ENCODE data around the gene STEAP3. TPM values are rescaled to one million over a fixed set of nuclear protein-coding genes. Genes with fewer than 3 reads are reported as not detected.

Gene STEAP3
- total RNA-seq, 4 donors from 2014 or later, result 10.1 to 21.7 (median 10.6) TPM

DNA sequence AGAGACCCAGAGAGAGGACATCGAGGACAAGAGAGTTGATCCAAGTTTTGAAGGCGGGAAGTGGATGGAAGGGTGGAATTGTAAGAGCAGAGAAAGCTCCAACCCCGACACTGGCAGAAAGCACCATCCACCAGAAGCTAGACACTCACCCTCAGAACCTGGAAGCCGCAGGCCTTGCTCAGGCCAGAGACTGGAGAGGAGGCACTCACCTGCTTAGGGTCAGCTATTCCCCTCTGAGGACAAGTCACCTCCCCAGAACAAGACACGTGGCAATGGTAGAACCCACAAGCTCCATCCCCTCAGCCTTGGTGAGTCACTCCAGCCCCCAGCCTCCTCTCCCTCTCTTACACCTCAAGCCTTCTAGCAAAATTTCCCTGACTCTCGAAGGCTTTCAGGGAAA is 64.9 kb downstream of the STEAP3 start:
- Histone ChIP-seq H3K4me3 (no peak overlapping the region), H3K4me1 (peaks cover 14 to 25% of the 10 kb centered on the region in 2 donors), H3K9me3 (no peaks in the 10 kb centered on the region), H3K27ac (peak overlapping the region; percentile 43 to 77 (median 62)), H3K36me3 (no peaks in the 10 kb centered on the region), H3K27me3 (no peaks in the 10 kb centered on the region)
- DNase-seq, result no peak
- in situ Hi-C loops (cut with MboI; ENCODE audit: low sequenced_read_pairs in 4 of 4), result no loop called here
- TF ChIP-seq POLR2A (IDR thresholded peaks at IDR 0.05), result no peak
- TF ChIP-seq, protein P1, sequence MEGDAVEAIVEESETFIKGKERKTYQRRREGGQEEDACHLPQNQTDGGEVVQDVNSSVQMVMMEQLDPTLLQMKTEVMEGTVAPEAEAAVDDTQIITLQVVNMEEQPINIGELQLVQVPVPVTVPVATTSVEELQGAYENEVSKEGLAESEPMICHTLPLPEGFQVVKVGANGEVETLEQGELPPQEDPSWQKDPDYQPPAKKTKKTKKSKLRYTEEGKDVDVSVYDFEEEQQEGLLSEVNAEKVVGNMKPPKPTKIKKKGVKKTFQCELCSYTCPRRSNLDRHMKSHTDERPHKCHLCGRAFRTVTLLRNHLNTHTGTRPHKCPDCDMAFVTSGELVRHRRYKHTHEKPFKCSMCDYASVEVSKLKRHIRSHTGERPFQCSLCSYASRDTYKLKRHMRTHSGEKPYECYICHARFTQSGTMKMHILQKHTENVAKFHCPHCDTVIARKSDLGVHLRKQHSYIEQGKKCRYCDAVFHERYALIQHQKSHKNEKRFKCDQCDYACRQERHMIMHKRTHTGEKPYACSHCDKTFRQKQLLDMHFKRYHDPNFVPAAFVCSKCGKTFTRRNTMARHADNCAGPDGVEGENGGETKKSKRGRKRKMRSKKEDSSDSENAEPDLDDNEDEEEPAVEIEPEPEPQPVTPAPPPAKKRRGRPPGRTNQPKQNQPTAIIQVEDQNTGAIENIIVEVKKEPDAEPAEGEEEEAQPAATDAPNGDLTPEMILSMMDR (IDR thresholded peaks at IDR 0.05 in 4 of 5, conservative IDR thresholded peaks at IDR 0.05 in 1 of 5), result no peak
- intact Hi-C loops (cut with DNase I; ENCODE audit: low total_unique reads), result no loop called here
- ATAC-seq, result no peak

DNA sequence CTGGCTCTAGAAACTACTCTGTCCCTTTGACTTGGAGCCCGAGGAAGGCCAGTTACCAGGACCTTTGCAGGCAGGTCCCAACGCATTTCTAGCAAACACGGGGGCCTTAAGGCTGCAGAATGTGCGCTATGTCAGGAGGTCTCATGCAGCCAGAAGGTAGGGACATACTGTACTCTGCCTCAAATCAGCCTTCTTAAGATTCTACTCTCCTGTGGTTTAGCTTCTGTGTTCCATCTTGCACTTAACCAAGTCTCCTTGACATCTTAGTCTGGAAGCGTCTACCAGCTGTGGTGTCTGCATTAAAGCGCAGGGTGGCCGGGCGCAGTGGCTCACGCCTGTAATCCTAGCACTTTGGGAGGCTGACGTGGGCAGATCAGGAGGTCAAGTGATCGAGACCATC is 65.5 kb downstream of the STEAP3 start:
- in situ Hi-C loops (cut with MboI; ENCODE audit: low sequenced_read_pairs in 4 of 4), result no loop called here
- Histone ChIP-seq H3K27ac (peak overlapping the region; percentile 43 to 77 (median 62)), H3K4me1 (peaks cover 13 to 26% of the 10 kb centered on the region in 2 donors), H3K27me3 (no peaks in the 10 kb centered on the region), H3K9me3 (no peaks in the 10 kb centered on the region), H3K36me3 (no peaks in the 10 kb centered on the region), H3K4me3 (no peak overlapping the region)
- intact Hi-C loops (cut with DNase I; ENCODE audit: low total_unique reads), result no loop called here
- peak; percentile 49 to 68 for ATAC-seq
- peak; percentile 48 to 63 for DNase-seq
- TF ChIP-seq POLR2A (IDR thresholded peaks at IDR 0.05), result no peak
- TF ChIP-seq, protein P1 (IDR thresholded peaks at IDR 0.05 in 4 of 5, conservative IDR thresholded peaks at IDR 0.05 in 1 of 5), result no peak

DNA sequence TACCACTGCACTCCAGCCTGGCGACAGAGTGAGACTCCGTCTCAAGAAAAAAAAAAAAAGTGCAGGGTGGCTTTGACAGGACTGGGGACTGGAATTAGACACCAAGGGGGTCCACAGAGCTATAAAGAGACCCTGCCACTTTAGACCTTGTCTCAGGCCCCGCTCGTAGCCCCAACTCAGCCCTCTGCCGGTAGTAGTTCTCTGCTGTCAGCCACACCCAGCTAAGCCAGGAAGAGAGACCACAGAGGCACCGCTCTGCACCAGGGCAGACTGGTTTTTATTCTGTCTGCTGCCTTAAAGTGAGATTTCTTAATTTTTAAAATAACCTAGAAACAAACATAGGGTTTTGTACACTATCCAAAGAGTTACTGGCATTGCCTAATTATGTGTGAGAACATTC is 66.0 kb downstream of the STEAP3 start:
- no peaks in the 10 kb centered on the region for H3K27me3 ChIP-seq
- no peaks in the 10 kb centered on the region for H3K9me3 ChIP-seq
- DNase-seq, result no peak
- H3K4me1 ChIP-seq, result peaks cover 12 to 26% of the 10 kb centered on the region in 2 donors
- peak overlapping the region; percentile 11 to 77 (median 62) for H3K27ac ChIP-seq
- in situ Hi-C loops (cut with MboI; ENCODE audit: low sequenced_read_pairs in 4 of 4), result loop anchor here in 1 of 4 donors (10.0 kb wide), 1 partner anchor 405 kb away; no protein-coding TSS in a partner anchor
- H3K36me3 ChIP-seq, result no peaks in the 10 kb centered on the region
- TF ChIP-seq, protein P1 (IDR thresholded peaks at IDR 0.05 in 4 of 5, conservative IDR thresholded peaks at IDR 0.05 in 1 of 5), result no peak
- no peak for TF ChIP-seq POLR2A (IDR thresholded peaks at IDR 0.05)
- intact Hi-C loops (cut with DNase I; ENCODE audit: low total_unique reads), result loop anchor here (2.0 to 10.0 kb wide), 4 partner anchors 71 to 407 kb away; no protein-coding TSS in a partner anchor
- H3K4me3 ChIP-seq, result no peak overlapping the region
- ATAC-seq, result no peak

DNA sequence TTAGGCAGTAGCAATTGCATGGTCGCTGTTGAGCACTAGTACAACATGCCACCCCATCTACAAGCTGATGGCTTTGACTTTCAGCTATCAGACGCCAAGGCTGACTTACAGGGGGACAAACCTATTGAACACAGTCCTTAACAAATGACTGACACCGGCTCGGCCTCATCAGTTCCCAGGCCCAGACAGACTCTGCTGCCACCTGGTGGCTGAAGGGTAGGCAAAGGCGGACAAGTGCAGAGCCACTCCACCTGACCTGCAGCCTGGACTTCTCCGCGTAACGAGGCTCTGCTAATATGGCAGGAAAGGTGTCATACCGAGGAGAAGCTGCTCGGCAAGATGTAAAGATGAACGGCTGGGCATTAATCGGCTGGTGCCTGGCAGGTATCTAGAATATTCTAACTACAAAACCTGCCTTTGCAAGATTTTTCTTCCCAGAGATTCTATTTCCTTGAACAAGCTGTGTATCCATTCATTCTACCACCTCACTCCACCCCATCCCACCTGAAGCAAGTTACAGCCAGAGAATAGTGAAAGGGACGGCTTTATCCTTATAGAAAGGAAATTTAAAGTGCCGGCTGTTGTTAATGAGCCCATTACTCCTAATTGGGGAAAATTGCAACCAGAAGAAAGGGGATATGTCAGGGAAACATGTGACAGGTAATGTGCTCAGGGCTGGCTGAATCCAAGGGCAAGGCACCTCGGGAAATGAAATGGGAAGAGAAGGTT is 67.4 kb downstream of the STEAP3 start:
- Histone ChIP-seq H3K4me1 (peaks cover 12 to 25% of the 10 kb centered on the region in 2 donors), H3K4me3 (no peak overlapping the region), H3K27me3 (no peaks in the 10 kb centered on the region), H3K9me3 (no peaks in the 10 kb centered on the region), H3K36me3 (no peaks in the 10 kb centered on the region), H3K27ac (no peak overlapping the region)
- peak; percentile 52 to 67 for DNase-seq
- peak; percentile 29 to 40 for ATAC-seq
- no peak for TF ChIP-seq POLR2A (IDR thresholded peaks at IDR 0.05)
- TF ChIP-seq, protein P1 (IDR thresholded peaks at IDR 0.05 in 4 of 5, conservative IDR thresholded peaks at IDR 0.05 in 1 of 5), result peak; percentile 46 to 90 (median 84)
- in situ Hi-C loops (cut with MboI; ENCODE audit: low sequenced_read_pairs in 4 of 4), result loop anchor here in 1 of 4 donors (10.0 kb wide), 1 partner anchor 406 kb away; no protein-coding TSS in a partner anchor
- intact Hi-C loops (cut with DNase I; ENCODE audit: low total_unique reads), result loop anchor here (2.0 to 10.0 kb wide), 4 partner anchors 72 to 409 kb away; no protein-coding TSS in a partner anchor
